Fibroblast of the aortic adventitia (primary cell): Measurements from ENCODE around the gene GAGE2A. TPM values are rescaled to one million over a fixed set of nuclear protein-coding genes. Genes with fewer than 3 reads are reported as not detected.

ENCODE experiments used
- DNase-seq: peaks from one replicate; pipeline ENCODE4 v3.0.0-alpha.2; 2010; ENCODE audit warnings: low read depth
- H3K4me3 ChIP-seq: 2 replicates; pipeline ENCODE4 v1.5.1; 2011; ENCODE audit warnings: low read depth, mild to moderate bottlenecking, control low read depth, low read length, moderate library complexity
- CTCF ChIP-seq: IDR thresholded peaks from 2 replicates; pipeline ENCODE4 v1.5.1; 2011; ENCODE audit warnings: mild to moderate bottlenecking, low read length, control low read depth, inconsistent platforms; ENCODE audit not compliant: insufficient read depth
- total RNA-seq: library from RNA; depleted of rRNA; stranded (reverse); fragments of >200 nt; gene quantifications from 2 replicates; pipeline ENCODE4 v1.2.3, GENCODE V29; 2012; ENCODE audit warnings: low replicate concordance

Gene GAGE2A
- total RNA-seq, 1 donor: not detected

GRCh38 chrX:49627086-49627777 is 37.9 kb downstream of the GAGE2A start:
- no peak for TF ChIP-seq CTCF
- H3K4me3 ChIP-seq: no peak overlapping the region
- DNase-seq: no peak

- DNase-seq: no peak
- no peak overlapping the region for H3K4me3 ChIP-seq
- TF ChIP-seq CTCF: no peak
Measured at GRCh38 chrX:49644991-49645637, 55.8 kb downstream of the GAGE2A start.

Other genes starting within 250 kb of the GAGE2A start
- gene GAGE12C, start 57.3 kb upstream of the GAGE2A start, total RNA-seq: not detected in 2 replicates
- gene GAGE12D, start 47.8 kb upstream of the GAGE2A start, total RNA-seq: not detected in 2 replicates
- gene GAGE12E, start 38.2 kb upstream of the GAGE2A start, total RNA-seq: not detected in 2 replicates
- gene GAGE12F, start 28.7 kb upstream of the GAGE2A start, total RNA-seq: not detected in 2 replicates
- not detected in 2 replicates for gene GAGE12G, start 19.1 kb upstream of the GAGE2A start, total RNA-seq
- not detected in 2 replicates for gene GAGE12H, start 9.5 kb upstream of the GAGE2A start, total RNA-seq
- not detected in 2 replicates for gene GAGE1, start 9.5 kb downstream of the GAGE2A start, total RNA-seq
- not detected in 2 replicates for gene PAGE1, start 106.5 kb downstream of the GAGE2A start, total RNA-seq
- gene PAGE4, start 239.8 kb downstream of the GAGE2A start, total RNA-seq: not detected in 2 replicates